GM18505 (cell line): ENCODE data around the gene ZFYVE27.

ENCODE experiments used
- ATAC-seq: cut with Tn5 transposase; IDR thresholded peaks from one replicate; pipeline ENCODE4 v1.9.1; 2021; ENCODE audit not compliant: unreplicated experiment
- POLR2A ChIP-seq: IDR thresholded peaks from 4 replicates; pipeline ENCODE4 v1.6.1; 2011; ENCODE audit warnings: borderline replicate concordance; ENCODE audit not compliant: insufficient read depth, insufficient read length; ENCODE audit errors: extremely low read depth

The ZFYVE27 gene

GRCh38 chr10:97721871-97722780 lies 14.8 kb upstream of the ZFYVE27 start:
- TF ChIP-seq POLR2A = no peak
- no peak for ATAC-seq

DNA sequence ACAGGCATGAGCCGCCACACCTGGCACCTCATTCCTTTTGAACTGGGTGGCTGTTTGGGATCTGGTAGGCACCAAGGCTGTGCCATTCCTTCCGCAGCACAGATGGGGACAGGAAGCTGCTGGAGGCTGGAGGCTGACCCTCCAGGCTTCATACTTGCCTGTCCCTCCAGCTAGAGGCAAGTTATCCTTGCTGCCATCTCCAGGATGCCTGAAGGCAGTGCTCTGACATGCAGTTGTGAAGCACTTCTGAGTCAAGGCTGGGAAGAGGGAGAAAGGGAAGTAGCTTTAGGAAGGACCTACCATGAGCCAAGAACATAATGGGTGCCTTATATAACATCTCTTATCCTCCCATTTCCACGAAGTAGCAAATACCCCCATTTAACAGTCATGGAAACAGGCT lies 13.9 kb upstream of the ZFYVE27 start:
- no peak for TF ChIP-seq POLR2A
- no peak for ATAC-seq

- no peak for ATAC-seq
- TF ChIP-seq POLR2A = no peak
Observed at GRCh38 chr10:97724341-97724941, 12.5 kb upstream of the ZFYVE27 start.

DNA sequence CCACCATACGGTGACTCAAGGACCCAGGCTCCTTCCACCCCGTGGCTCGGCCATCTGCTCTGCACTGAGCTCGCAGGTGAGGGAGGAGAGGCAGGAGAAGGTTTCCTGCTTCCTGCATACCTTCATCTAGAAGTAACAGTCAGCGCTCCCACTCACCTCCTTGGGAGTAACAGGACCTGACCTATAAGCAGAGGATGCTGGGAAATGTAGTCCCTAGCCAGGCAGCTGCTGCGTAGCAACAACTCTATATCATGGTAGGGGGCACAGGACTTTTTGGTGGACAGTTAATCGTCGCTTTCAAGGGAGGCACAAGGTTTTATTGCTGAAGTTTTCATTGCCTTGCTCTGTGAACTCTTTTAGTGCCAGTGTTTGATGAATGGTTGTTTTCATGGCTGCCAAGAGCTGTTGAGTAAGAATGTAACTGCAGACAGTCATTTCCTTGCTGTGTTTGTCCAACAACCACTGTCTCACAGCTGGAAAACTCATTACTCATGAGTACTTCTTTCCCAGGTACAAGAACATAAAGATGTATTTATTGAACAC lies 10.2 kb upstream of the ZFYVE27 start:
- no peak for ATAC-seq
- TF ChIP-seq POLR2A = no peak

- no peak for ATAC-seq
- TF ChIP-seq POLR2A = no peak
Observed at GRCh38 chr10:97729014-97729413, 7.9 kb upstream of the ZFYVE27 start.

DNA sequence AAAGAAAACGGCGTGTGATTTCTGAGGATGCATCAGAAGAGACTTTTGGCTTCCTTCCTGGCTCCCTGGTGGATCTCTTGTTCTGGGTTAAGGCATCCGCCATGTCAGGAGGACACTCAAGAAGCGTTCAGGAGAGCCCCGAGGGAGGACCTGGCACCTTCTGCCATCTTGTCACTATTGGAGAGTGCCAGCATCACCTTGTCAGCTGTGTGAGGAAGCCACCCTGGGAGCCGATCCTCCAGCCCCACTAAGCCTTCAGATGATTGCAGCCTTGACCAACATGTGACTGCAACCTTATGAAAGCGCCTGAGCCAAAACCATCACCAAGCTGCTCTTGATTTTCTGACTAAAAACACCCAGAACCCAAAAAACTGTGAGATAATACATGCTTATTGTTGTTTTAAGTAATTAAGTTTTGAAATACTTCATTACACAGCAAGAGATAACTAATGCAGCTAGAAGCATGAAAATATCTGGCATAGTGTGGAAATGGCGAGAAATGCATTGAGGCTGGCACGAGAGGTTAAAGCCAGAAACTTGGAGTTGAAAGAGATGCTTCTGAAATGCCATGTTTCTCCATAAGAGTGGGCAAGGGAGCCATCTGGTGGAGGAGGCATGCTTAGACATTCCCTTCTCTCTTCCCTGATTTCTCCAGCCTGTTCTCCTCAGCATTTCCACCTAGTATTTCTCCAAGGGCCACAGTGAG lies 5.4 kb upstream of the ZFYVE27 start:
- no peak for ATAC-seq
- no peak for TF ChIP-seq POLR2A

DNA sequence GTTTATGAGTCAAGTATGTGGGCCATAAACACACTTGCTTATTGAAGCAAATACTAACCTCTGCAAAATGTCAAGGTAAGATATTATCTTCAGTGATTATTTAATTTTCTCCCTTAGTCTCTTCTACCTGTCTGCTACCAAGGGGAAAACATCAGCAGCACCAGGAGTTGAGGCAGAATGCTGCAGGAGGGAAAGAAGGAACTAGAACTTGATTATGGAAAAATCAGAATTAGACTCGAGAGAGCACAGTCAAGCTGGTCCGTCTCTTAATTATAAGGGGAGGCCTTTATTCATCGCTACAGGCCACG lies 4.9 kb upstream of the ZFYVE27 start:
- TF ChIP-seq POLR2A = no peak
- no peak for ATAC-seq

DNA sequence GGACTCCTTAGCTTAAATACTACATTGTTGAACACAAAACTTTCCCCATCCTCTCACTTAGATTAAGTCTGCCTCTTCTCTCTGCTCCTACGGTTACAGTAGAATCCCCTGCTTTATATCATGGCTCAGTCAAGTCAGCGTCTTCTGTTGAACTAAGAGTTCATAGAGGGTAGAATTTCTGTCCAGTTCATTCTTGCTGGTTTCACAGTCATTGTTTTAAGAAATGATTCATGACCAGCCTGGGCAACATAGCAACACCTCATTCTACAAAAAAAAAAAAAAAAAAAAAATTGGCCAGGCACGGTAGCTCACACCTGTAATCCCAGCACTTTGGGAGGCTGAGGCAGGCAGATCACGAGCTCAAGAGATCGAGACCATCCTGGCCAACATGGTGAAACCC lies 3.7 kb upstream of the ZFYVE27 start:
- no peak for TF ChIP-seq POLR2A
- no peak for ATAC-seq

DNA sequence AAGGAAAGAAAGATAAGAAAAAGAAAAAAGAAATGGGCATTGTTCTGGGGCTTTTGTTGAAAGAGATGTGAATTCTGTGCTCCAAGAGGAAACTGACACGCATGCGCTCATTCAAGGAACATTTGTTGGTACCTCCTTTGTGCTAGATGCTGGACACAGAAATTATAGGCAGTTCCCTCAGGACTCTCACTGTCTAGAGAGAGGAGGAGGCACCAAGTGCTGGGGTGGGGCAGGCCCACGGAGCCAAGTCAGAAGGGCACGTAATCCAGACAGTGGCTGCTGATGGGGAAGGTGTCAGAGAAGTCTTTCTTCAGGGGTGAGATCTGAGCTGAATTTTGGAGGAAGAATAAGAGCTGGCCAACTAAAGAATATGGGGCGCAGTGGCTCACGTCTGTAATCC lies 2.9 kb upstream of the ZFYVE27 start:
- no peak for TF ChIP-seq POLR2A
- ATAC-seq = no peak

GRCh38 chr10:97736403-97736901 lies 476 bp upstream of the ZFYVE27 start:
- peak; percentile 9 for ATAC-seq
- TF ChIP-seq POLR2A = no peak

- TF ChIP-seq POLR2A = no peak
- no peak for ATAC-seq
Observed at GRCh38 chr10:97737770-97738265, 890 bp downstream of the ZFYVE27 start.

DNA sequence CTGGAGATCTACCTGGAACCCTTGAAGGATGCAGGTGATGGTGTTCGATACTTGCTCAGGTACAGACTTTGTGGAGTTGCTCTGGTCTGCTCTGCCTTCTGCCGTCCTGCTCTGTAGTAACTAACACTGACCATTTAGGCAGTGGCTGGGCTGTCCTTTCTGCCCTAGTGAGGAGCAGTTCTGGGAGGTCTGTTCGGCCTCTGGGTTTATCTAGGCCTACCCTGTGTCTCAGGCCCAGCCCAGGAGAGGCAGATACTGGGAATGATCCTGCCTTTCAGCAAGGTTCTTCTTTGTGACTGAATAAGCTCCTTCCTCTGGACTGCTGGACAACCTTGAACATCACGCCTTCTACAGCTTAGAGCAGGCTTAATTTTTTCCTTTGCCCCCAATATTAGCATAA lies 1.7 kb downstream of the ZFYVE27 start:
- no peak for ATAC-seq
- no peak for TF ChIP-seq POLR2A

DNA sequence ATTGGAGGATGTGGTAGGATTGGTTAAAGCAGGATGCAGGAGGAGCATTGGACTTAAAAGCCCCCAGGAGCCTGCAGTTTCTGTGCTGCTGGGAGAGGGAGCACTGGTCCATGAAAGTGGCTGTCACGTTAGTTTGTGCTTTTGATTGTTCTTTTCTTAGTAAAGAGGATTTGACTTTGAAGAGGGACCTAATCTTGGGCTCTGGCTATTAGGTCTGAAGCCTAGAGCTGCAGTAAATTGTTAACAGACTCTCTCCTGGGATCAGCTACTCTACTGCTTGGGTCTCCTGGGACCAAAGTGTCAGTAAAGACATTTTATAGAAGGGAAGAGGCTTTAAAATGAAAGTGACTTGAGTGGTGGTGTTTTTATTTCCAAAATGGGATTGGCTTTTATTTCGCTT lies 3.7 kb downstream of the ZFYVE27 start:
- ATAC-seq = no peak
- TF ChIP-seq POLR2A = no peak
